Natural killer cell (primary cell): ENCODE measurements around the gene ZNF391. TPM values are rescaled to one million over a fixed set of nuclear protein-coding genes. Genes with fewer than 3 reads are reported as not detected.

Experiments
- total RNA-seq, 4 donors: library from RNA; stranded (reverse); fragments of 120-200 nt in 1 of 4; gene quantifications; one replicate each; pipeline versions ENCODE4 v1.2.3 to v1.2.4, GENCODE V29; 2013 to 2022

Gene ZNF391
- total RNA-seq, 3 donors from 2014 or later (not counting 1 experiment from before 2014, with no cell fraction given), result 0.18 to 0.83 (median 0.19) TPM

Other genes starting within 250 kb of the ZNF391 start
- 1 to 10 TPM in 1 of 3 donors, not detected in 2; 2.0 TPM for gene PRSS16, start 141.1 kb upstream of the ZNF391 start, total RNA-seq
- gene POM121L2, start 76.5 kb upstream of the ZNF391 start, total RNA-seq, result not detected
- 10 to 100 TPM; 12.8 to 21.7 (median 16.2) TPM for gene ZNF184, start 84.3 kb downstream of the ZNF391 start, total RNA-seq